GM18498 (cell line): ENCODE data around the gene LHX6.

Experiments
- ATAC-seq: cut with Tn5 transposase; IDR thresholded peaks from one replicate; pipeline ENCODE4 v1.9.1; 2021; ENCODE audit warnings: mild to moderate bottlenecking, moderate library complexity; ENCODE audit not compliant: unreplicated experiment

LHX6 gene

GRCh38 chr9:122228568-122229484 is at the start of gene LHX6:
TSS of gene LHX6 (minus strand) at chr9:122228957. CDS start at chr9:122228740, 217 bp downstream.
- ATAC-seq: no peak

GRCh38 chr9:122277285-122277897 is 48.6 kb upstream of the LHX6 start:
- no peak for ATAC-seq

- ATAC-seq: no peak
Measured at GRCh38 chr9:122276096-122276495, 47.3 kb upstream of the LHX6 start.

- ATAC-seq: no peak
Measured at GRCh38 chr9:122274055-122274454, 45.3 kb upstream of the LHX6 start.

GRCh38 chr9:122268041-122268814 is 39.5 kb upstream of the LHX6 start:
- ATAC-seq: no peak

GRCh38 chr9:122265149-122265915 is 36.6 kb upstream of the LHX6 start:
- ATAC-seq: peak; percentile 37

- ATAC-seq: peak; percentile 84
Measured at GRCh38 chr9:122264360-122265148, 35.8 kb upstream of the LHX6 start, which contains the start of the genes MRRF and RBM18. TSS of gene MRRF (plus strand) at chr9:122264882. CDS start at chr9:122270892, 6,010 bp downstream. TSS of gene RBM18 (minus strand) at chr9:122264840. CDS start at chr9:122261492, 3,348 bp downstream.

- ATAC-seq: no peak
Measured at GRCh38 chr9:122263699-122264349, 35.1 kb upstream of the LHX6 start.

GRCh38 chr9:122262073-122262472 is 33.3 kb upstream of the LHX6 start:
- ATAC-seq: no peak

GRCh38 chr9:122261469-122261881 is 32.7 kb upstream of the LHX6 start:
- no peak for ATAC-seq

GRCh38 chr9:122258886-122259415 is 30.2 kb upstream of the LHX6 start:
- no peak for ATAC-seq

GRCh38 chr9:122256206-122256605 is 27.4 kb upstream of the LHX6 start:
- ATAC-seq: no peak

- no peak for ATAC-seq
Measured at GRCh38 chr9:122254761-122255160, 26.0 kb upstream of the LHX6 start.

- ATAC-seq: no peak
Measured at GRCh38 chr9:122252796-122253195, 24.0 kb upstream of the LHX6 start.

- ATAC-seq: no peak
Measured at GRCh38 chr9:122251351-122251750, 22.6 kb upstream of the LHX6 start.

GRCh38 chr9:122248448-122248865 is 19.7 kb upstream of the LHX6 start:
- no peak for ATAC-seq

GRCh38 chr9:122246666-122247065 is 17.9 kb upstream of the LHX6 start:
- no peak for ATAC-seq

GRCh38 chr9:122244349-122244748 is 15.6 kb upstream of the LHX6 start:
- no peak for ATAC-seq

- no peak for ATAC-seq
Measured at GRCh38 chr9:122239722-122240121, 11.0 kb upstream of the LHX6 start.
